Large intestine (tissue), 3 donors: ENCODE data around the gene ZNF622. TPM values are rescaled to one million over a fixed set of nuclear protein-coding genes. Genes with fewer than 3 reads are reported as not detected.

ENCODE experiments used
- DNase-seq, 2 donors: peaks; one replicate each; pipeline versions ENCODE4 v3.0.0 to v3.0.0-alpha.2; 2013
- H3K27ac ChIP-seq: one replicate; pipeline ENCODE4 v1.5.1; 2013; ENCODE audit warnings: low read length
- H3K27me3 ChIP-seq: 2 replicates; pipeline ENCODE4 v1.6.1; 2013; ENCODE audit warnings: low read length; ENCODE audit not compliant: control insufficient read depth, insufficient read depth
- H3K36me3 ChIP-seq: 2 replicates; pipeline ENCODE4 v1.6.1; 2013; ENCODE audit warnings: low read length; ENCODE audit not compliant: control insufficient read depth, insufficient read depth
- H3K4me1 ChIP-seq: one replicate; pipeline ENCODE4 v1.6.1; 2013; ENCODE audit warnings: low read length; ENCODE audit not compliant: control insufficient read depth, insufficient read depth
- H3K4me3 ChIP-seq: one replicate; pipeline ENCODE4 v1.5.1; 2013; ENCODE audit warnings: low read length
- H3K9me3 ChIP-seq: one replicate; pipeline ENCODE4 v1.6.1; 2013; ENCODE audit warnings: mild to moderate bottlenecking, low read depth, low read length, moderate library complexity; ENCODE audit not compliant: control insufficient read depth
- WGBS: methylation state at CpG from one replicate; pipeline ENCODE4 v1.1.5; 2013; ENCODE audit warnings: low lambda C conversion rate; ENCODE audit not compliant: insufficient coverage; 5-methylcytosine and 5-hydroxymethylcytosine counted together
- polyA plus RNA-seq: library from polyadenylated mRNA; unstranded; fragments of 120-200 nt; gene quantifications from one replicate; pipeline ENCODE4 v1.2.1, GENCODE V29; 2013

ZNF622 gene
- polyA plus RNA-seq, 1 donor: 32.1 TPM

GRCh38 chr5:16461026-16461425 lies 4.6 kb downstream of the ZNF622 start:
- Histone ChIP-seq H3K27me3 (no peaks in the 10 kb centered on the region), H3K4me1 (peaks cover 19% of the 10 kb centered on the region), H3K4me3 (no peak overlapping the region), H3K36me3 (peaks cover 55% of the 10 kb centered on the region), H3K9me3 (no peaks in the 10 kb centered on the region), H3K27ac (no peak overlapping the region)
- WGBS: no CpG with 5 or more reads among the region's 1 CpG
- DNase-seq: no peak

DNA sequence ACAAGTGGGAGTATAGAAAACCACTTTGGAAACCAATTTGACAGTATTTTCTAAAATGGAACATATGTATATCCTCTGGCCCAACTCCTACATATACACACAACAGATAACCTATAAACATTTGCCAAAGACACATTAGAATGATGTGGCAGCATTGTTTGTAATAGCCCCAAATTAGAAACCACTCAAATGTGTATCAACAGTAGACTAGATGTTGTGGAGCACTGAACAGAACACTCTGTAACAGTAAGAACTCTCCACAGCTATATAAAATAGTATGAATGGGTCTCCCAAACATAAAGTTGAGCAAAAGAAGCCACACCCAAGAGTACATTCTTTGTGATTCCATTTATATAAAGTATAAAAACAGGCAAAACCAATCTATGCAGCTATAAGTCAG lies 6.1 kb downstream of the ZNF622 start:
- H3K4me1 ChIP-seq: peaks cover 19% of the 10 kb centered on the region

GRCh38 chr5:16457853-16458252 lies 7.7 kb downstream of the ZNF622 start:
- Histone ChIP-seq H3K4me1 (peaks cover 7% of the 10 kb centered on the region), H3K27ac (peak overlapping the region; percentile 40), H3K9me3 (no peaks in the 10 kb centered on the region), H3K36me3 (peaks cover 68% of the 10 kb centered on the region), H3K4me3 (no peak overlapping the region), H3K27me3 (no peaks in the 10 kb centered on the region)
- 83% methylated on average over 1 of the region's 1 CpG for WGBS
- DNase-seq: no peak

More for the DNA sequence above, 6.1 kb downstream of the ZNF622 start:
- Histone ChIP-seq H3K36me3 (peaks cover 66% of the 10 kb centered on the region), H3K27me3 (no peaks in the 10 kb centered on the region), H3K9me3 (no peaks in the 10 kb centered on the region), H3K4me3 (no peak overlapping the region), H3K27ac (no peak overlapping the region)
- DNase-seq: no peak

DNA sequence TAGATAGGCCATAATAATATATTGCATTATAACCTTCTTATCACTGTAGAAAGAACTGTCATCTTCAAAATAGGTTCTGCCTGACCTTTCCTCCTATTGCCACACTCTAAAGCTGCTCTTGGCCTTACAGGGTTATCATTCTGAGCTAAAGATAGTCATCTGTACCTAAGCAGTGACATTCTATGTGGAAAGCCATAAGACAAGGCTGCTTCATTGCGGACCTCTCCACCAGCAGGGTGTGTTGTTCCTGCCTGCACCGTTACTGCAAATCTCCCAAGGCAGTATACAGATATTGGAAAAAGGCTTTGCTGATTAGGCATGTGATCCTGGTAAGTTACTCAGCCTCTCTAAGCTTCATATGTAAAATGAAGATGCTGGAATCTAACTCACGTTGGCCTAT lies 8.1 kb downstream of the ZNF622 start:
- H3K9me3 ChIP-seq: no peaks in the 10 kb centered on the region
- no peak for DNase-seq
- H3K27me3 ChIP-seq: no peaks in the 10 kb centered on the region
- no CpG with 5 or more reads among the region's 3 CpGs for WGBS
- no peak overlapping the region for H3K4me3 ChIP-seq
- peaks cover 6% of the 10 kb centered on the region for H3K4me1 ChIP-seq
- peaks cover 67% of the 10 kb centered on the region for H3K36me3 ChIP-seq
- H3K27ac ChIP-seq: peak overlapping the region; percentile 40

DNA sequence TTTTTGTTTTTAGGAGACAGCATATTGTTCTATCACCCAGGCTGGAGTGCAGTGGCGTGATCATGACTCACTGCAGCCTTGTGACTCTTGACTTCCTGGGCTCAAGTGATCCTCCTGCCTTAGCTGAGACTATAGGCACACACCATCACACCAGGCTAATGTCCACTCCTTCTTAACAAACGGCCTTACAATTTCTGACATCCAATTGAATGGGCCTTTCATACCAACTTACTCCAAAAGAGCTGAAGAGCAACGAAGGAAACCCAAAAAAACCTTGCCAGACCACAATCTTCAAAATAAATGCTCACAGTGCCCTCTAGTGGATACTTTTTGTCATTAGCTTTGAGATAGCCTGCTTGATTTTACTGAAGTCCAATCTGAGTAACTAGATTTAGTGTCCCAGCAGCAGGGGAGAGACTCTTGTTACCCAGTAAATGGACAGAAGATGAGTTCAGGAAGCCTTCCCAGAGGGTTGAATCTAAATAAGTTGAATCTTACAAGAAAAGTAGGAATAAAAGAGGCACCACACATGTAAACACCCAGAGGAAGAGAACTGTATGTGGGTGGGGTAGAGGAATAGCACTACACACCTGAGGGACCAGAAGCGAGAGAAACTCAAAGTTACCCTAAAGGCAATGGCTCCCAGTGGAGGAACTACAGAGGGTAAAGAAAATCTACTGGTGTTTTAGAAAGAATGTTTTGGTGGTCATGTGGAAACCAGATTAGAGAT lies 9.3 kb downstream of the ZNF622 start:
- peak in 1 of 2 donors; percentile 39 for DNase-seq
- peaks cover 6% of the 10 kb centered on the region for H3K4me1 ChIP-seq

DNA sequence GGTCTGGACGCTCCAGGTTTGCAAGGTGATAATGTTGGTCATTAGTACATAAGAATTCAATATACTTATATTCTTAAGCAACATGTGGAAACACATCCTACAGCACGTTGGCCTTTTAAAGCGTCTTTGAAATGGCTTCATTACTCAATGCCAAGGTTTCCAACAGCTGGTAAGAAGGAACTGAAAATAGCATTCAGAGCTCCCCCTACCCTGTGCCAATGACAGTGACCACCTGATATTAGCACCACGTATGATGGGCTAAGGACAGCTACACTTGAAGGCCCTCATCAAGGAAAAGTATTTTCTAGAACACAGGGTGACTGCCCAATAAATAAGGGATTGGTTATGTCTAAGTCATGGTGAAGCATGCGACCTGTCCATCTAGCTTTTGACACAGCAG lies 9.9 kb downstream of the ZNF622 start:
- no peak for DNase-seq
- peaks cover 6% of the 10 kb centered on the region for H3K4me1 ChIP-seq
- whole genome bisulfite sequencing: no CpG with 5 or more reads among the region's 5 CpGs
- no peak overlapping the region for H3K27ac ChIP-seq
- no peak overlapping the region for H3K4me3 ChIP-seq
- no peaks in the 10 kb centered on the region for H3K9me3 ChIP-seq
- H3K36me3 ChIP-seq: peaks cover 67% of the 10 kb centered on the region
- H3K27me3 ChIP-seq: no peaks in the 10 kb centered on the region

More for the DNA sequence above, 9.3 kb downstream of the ZNF622 start:
- Histone ChIP-seq H3K4me3 (no peak overlapping the region), H3K27ac (peak overlapping the region; percentile 51), H3K27me3 (no peaks in the 10 kb centered on the region), H3K36me3 (peaks cover 67% of the 10 kb centered on the region), H3K9me3 (no peaks in the 10 kb centered on the region)
- no CpG with 5 or more reads among the region's 4 CpGs for WGBS

- no CpG with 5 or more reads among the region's 4 CpGs for WGBS
- Histone ChIP-seq H3K36me3 (peaks cover 71% of the 10 kb centered on the region), H3K4me3 (no peak overlapping the region)
These were observed 10.9 kb downstream of the ZNF622 start for GRCh38 chr5:16454686-16455085.

DNA sequence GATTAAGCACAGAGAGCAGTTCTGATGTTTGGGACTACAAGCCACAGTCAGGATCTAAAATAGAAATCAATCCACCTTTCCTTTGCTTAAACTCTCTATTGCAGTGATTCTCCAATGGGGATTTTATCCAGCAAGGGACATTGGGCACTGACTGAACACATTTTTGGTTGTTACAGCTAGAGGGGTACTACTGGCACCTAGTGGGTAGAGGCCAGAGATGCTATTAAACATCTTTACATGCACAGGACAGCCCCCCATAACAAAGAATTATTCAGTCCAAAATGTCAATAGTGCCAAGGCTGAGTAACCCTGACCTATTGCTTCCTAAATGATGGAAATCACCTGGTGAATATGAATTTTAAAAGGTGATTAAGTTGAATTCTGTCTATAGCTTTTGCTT lies 12.0 kb downstream of the ZNF622 start:
- DNase-seq: no peak
- Histone ChIP-seq H3K9me3 (no peaks in the 10 kb centered on the region), H3K27ac (no peak overlapping the region), H3K36me3 (peaks cover 80% of the 10 kb centered on the region), H3K27me3 (no peaks in the 10 kb centered on the region), H3K4me3 (no peak overlapping the region), H3K4me1 (peaks cover 6% of the 10 kb centered on the region)

More at GRCh38 chr5:16454686-16455085, 10.9 kb downstream of the ZNF622 start:
- DNase-seq: no peak
- Histone ChIP-seq H3K9me3 (no peaks in the 10 kb centered on the region), H3K27ac (no peak overlapping the region), H3K4me1 (peaks cover 6% of the 10 kb centered on the region), H3K27me3 (no peaks in the 10 kb centered on the region)

- DNase-seq: no peak
- H3K36me3 ChIP-seq: peaks cover 61% of the 10 kb centered on the region
- no peak overlapping the region for H3K4me3 ChIP-seq
- no peaks in the 10 kb centered on the region for H3K27me3 ChIP-seq
- H3K9me3 ChIP-seq: no peaks in the 10 kb centered on the region
- 89% methylated on average over 1 of the region's 2 CpGs for WGBS
- H3K4me1 ChIP-seq: no peaks in the 10 kb centered on the region
- H3K27ac ChIP-seq: no peak overlapping the region
These were observed 15.4 kb downstream of the ZNF622 start for GRCh38 chr5:16450163-16450562.

DNA sequence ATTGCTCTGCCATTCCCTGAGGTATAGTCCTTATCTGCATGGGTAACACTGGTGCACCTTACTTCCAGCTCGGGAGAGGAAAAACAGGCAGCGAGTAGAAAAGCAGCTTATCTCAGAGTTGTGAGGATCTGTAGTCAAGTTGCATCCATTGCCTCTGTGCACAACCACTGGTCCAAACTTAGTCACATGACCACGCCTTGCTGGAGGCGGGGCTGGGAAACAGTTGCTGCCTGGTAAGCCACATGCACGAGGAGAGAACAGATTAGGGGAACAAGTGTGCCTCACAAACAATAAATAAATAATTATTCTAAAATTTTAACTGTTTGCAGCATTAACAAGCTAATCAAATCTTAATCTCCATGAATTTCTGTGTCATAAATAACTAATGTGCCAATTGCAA lies 18.6 kb downstream of the ZNF622 start:
- no CpG with 5 or more reads among the region's 5 CpGs for WGBS
- Histone ChIP-seq H3K9me3 (no peaks in the 10 kb centered on the region), H3K4me3 (no peak overlapping the region), H3K27me3 (no peaks in the 10 kb centered on the region), H3K27ac (no peak overlapping the region), H3K36me3 (peaks cover 42% of the 10 kb centered on the region), H3K4me1 (no peaks in the 10 kb centered on the region)
- no peak for DNase-seq

DNA sequence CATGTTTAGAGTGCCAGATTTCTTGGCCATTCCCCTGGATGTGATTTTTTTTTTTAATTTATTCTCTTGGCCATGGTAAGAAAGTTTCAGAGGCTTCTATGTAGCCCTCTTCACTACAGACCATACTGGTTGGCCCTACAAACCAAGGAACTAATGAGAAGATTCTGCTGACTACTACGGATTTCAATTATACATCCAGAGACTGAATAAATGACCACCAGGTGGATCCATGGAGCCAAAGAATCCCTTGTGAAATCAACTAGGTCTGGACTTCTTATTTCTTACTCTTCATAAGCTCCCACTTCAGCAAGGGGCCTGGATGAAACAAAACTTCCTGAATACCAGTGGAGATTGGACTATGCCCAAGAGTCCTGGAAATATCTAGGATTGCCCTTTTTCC lies 27.6 kb downstream of the ZNF622 start:
- no peaks in the 10 kb centered on the region for H3K27me3 ChIP-seq
- H3K27ac ChIP-seq: no peak overlapping the region
- DNase-seq: no peak
- no peak overlapping the region for H3K4me3 ChIP-seq
- no CpG with 5 or more reads among the region's 1 CpG for WGBS
- H3K9me3 ChIP-seq: peaks cover 3% of the 10 kb centered on the region
- no peaks in the 10 kb centered on the region for H3K4me1 ChIP-seq
- no peaks in the 10 kb centered on the region for H3K36me3 ChIP-seq
